SKM-1 treated with dmso at 0.1 percent for 144 hours (cell line): Measurements from ENCODE around the gene WLS.
"Not testable (repeated sequence)": the region's sequence is repeated elsewhere in the genome, so short reads cannot be mapped to it uniquely, and the experiment has no call there.

ENCODE experiments used
- DNase-seq: peaks from one replicate; lab custom pipeline; 2025; ENCODE audit not compliant: unreplicated experiment; lab: John Stamatoyannopoulos, UW

Gene WLS

GRCh38 chr1:68171795-68172194, 60.5 kb downstream of the WLS start:
- not testable (repeated sequence) for DNase-seq

GRCh38 chr1:68168545-68169171, 63.7 kb downstream of the WLS start:
- no peak for DNase-seq

DNA sequence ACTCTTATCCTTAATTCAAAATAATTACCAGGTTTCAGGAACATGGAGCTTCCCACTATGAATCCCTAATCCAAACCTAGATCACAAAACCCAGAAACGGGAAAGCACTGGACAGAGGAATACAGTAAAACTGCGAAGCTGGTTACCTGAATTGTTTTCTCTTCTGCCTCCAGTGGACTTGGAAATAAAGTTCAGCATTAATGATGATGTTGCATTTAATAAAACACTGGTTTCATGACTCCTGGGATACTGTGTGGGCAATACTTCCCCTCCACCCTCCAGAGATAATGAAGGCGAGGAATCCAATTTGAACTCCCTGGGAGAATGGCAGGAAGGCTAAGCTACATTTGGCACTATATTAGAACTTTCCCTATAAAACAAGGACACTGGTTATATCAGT, 65.1 kb downstream of the WLS start:
- no peak for DNase-seq

GRCh38 chr1:68166348-68166747, 66.0 kb downstream of the WLS start:
- DNase-seq, result no peak

DNA sequence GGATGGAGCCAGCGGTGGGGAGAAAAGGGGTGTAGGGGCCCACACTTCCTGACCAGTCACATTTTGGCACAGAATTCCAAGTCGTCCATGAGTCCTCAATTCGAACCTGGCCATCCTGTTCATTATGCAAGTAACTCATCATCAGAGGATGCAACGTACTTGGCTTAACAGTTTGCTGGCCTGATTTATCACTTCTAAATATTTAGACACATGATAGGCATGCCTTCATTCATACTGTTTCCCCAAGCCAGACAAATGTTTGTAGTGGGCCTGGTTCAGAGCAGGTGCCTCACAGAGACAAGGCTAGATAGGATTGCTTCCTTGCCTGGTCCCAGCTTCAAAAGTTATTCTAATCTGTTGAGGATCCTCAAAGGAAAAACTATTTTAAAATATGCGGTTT, 66.7 kb downstream of the WLS start:
- DNase-seq, result no peak

- no peak for DNase-seq
Observed at GRCh38 chr1:68164918-68165317, 67.4 kb downstream of the WLS start.

DNA sequence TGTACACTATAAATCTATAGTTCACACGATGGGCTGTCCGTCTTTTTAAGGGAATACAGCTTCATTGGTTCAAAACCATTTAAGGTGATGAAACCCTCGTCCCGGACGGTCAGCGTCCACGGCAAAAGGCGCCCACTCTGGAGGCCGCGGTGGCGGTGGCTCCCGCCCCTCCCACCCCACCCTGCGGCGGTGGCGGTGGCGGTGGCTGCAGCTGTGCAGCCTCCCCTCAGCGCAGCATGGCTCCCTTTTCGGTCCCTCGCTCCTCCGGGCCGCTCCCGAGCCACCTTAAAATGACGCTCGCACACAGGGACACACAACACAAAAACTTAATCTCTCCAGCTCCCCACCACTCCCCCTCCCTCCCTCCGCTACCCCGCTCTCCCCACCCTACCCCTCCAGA, 69.1 kb downstream of the WLS start:
- DNase-seq, result no peak

GRCh38 chr1:68162761-68163160, 69.6 kb downstream of the WLS start:
- DNase-seq, result no peak

DNA sequence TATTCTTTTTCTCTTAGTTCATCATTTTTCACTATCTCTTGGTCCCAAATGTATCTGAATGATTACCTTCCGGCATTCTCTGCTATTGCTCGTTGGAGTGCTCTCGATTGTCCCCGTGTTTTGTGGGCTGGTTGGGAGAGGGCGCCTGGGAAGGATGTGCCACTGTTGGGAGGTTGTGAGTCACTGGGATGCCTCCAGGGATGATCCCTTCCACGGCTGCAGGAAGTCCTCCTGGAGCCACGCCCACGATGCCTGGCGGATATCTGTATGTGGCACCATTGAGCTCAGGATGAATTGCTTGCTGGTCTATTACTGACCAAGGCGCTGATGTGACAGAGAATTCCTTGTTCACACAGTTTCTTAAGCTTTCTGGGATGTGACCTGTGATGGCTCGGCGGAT, 70.7 kb downstream of the WLS start:
- not testable (repeated sequence) for DNase-seq

GRCh38 chr1:68160935-68161334, 71.4 kb downstream of the WLS start:
- not testable (repeated sequence) for DNase-seq

GRCh38 chr1:68160021-68160420, 72.3 kb downstream of the WLS start:
- no peak for DNase-seq

DNA sequence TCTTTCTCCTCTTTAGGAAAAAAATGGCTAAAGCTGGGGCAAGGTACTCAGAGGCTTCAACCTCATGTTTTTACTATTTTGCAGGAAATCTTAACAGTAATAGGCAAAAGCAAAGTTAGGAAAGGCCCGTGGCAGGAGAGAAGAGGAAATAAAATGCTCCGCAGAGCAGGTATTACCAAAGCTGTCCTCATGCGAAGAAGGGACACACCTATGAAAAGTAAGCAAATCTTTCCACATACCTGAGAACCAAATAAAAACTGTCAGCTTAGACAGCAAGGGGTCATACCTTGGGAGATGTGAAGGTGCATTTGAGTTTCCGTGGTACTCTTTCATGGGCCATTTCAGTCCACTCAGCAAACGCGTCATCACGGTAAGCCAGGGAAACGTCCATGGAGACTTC, 73.5 kb downstream of the WLS start:
- DNase-seq, result no peak

DNA sequence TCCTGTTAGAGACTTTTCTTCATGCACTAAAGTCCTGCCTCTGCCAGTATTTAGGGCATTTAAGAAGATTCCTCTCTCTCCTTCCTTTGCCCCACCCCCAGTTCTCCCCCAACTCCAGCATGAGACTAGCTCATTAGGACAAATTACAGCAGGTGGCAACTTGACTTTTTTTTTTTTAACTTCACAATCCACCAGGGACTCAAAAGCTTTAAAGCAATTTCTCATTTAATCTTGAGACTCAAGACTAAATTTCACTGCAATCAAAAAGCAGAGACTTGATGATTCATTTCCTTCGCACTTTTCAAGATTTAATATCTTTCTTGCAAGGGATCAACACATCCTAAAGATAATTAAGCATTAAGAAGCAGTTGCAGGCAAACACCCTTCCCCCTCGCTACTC, 74.9 kb downstream of the WLS start:
- no peak for DNase-seq

DNA sequence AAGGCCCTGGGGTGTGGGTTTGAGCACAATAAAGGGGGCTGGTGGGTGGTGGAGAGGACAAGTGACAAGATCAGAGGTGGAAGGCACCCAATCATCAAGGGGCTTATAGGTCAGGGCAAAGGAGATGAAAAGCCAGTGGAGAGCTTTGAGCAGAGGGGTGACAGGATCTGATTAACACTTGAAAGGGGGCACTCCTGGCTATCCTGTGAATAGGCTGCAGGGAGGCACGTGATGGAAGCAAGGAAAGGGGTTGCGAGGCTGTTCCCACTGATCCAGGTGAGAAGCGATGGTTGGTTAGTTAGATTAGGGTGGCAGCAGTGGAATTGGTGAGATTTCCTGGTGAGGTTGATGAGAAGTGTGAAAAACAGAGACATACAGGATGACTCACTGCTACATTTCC, 80.6 kb downstream of the WLS start:
- DNase-seq, result no peak

- no peak for DNase-seq
Observed at GRCh38 chr1:68149907-68150306, 82.4 kb downstream of the WLS start.

DNA sequence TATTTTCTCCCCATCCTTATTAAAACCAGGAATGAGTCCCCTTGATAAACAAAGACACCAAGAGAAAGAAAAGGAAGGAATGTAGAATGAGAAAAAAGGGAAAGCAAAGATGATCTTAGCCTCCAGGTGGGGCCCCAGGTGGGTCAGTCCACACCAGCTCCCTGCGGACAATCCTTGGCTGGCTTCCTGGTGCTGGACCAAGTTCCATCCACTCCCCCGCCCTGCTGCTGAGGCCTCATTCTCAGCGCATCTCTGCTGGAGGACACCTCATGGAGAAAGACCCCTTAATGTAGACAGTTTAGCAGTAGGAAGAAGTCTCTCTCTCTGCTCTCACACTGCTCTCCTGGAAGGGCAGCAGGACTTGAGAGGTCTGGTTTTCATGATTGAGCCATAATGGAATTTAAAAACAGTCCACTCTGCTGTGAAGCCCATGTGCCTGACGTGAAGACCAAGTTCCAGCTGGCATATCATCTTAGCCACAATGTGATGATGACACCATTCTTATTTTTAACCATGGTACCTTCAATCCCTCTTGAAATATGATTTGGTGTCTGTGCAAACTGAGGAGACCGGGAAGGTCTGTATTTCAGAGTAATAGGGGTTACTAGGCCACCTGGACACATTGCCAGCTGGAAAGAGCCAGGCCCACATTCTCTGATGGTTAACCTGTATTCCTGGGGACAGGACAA, 83.1 kb downstream of the WLS start:
- no peak for DNase-seq

GRCh38 chr1:68148631-68149030, 83.7 kb downstream of the WLS start:
- DNase-seq, result no peak

- DNase-seq, result no peak
Observed at GRCh38 chr1:68147534-68148171, 84.7 kb downstream of the WLS start.

DNA sequence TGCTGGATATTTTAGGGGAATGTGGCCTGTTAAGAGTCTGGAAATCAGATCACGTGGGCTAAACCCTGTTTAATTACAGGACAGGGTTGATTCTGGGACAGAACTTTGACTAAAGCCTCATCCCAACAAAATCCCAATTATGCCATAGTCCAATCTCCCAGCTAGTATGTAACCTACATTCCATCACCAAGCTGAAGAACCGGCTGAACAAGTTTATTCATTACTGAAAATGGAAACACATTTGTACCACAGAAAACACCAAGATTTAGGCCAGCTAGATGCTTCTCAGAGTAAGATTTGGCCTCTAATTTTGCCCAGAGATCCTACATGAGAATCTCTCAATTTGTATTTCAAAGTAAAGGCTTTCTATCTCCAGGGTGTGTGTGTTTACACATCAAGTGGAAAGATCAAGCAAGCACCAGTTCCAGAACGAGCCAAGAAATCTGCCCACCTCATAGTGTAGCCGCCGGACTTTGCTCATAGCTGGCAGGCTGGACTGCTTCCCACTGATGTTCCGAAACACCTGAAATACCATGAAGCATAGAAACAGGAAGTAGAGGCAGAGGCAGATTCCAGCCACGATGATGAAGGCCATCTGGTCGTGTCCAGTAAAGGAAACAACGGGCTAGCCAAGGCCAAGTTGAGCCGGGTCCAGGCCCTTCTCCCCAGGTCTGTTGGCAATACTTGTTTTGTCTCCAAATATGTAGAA, 86.8 kb downstream of the WLS start:
- no peak for DNase-seq

DNA sequence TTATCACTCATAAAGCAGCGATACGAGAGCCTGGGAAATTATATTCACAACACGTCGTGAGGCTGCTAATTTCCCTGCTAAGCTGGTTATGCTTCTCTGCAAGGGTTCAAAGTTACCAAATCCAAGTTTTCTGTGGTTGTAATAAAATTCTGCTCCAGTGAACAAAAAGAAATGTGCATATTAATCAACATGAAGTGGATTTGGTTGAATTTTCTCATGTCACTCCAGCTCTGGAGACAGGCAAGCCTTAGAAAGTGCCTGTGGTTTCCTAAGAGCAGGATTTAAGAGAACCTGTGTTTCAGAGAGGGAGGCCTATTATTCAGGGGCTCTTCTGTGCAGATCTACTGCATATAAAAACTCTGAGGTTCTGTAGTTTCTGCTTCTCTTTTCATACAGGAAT, 87.5 kb downstream of the WLS start:
- DNase-seq, result no peak

DNA sequence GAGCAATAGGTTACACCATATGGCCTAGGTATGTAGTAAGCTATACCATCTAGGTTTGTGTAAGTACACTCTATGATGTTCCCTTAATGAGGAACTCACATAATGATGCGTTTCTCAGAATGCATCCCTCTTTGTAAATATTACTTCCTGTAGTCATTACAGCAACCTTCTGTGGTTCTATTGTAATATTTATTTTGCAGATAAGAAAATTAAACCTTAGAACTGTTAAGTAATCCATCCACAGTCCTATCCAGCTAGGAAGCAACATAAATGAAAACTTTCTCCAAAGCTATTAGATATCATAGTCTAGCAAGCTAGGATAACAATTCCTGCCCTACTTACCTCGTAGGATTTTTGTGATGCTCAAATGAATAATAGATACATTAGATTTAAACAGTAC, 88.7 kb downstream of the WLS start:
- peak; percentile 35 for DNase-seq

- DNase-seq, result no peak
Observed at GRCh38 chr1:68142461-68142860, 89.9 kb downstream of the WLS start.
